ENCODE measurements around the gene GAS2L2.
A peak's percentile ranks its signal among the peaks of the same experiment; 100 is the strongest.

GAS2L2 gene

DNA sequence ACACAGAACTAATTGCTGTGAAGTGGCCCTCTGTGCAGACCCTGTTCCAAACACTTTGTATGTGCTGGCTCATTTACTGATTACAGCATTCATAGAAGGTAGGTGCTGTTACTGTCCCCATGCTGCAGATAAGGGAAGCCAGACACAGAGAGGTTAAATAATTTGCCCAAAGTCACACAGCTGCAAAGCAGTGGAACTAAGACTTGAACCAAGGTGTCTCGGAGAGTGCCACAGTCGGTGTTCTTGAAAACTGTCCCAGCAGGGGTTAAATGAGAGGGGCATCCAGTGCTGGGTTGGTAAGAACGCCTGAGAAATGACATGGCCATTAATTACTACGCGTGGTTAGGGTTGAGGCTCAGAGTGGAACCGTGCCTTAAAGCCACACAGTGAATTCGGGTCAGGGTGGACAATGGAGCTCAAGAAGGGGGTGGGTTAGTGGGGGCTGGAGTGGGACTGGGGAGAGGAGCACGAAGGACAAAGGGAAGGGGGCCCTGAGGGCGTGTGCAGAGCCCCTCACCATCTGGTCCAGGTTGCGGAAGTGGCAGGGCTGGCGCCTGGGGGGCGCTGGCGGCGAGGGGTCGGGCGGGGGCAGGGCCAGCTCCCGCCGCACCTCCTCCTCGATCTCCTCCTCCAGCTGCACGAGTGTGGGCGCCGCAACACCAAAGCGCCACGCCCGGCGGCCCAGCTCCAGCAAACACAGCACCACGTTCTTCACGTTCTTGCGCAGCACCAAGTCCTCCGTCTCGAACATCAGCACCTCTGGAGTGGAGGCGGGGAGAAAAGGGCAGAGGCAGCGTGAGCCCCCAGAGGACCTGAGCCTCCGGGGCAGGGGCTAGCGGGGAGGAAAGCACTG, 3.3 kb downstream of the GAS2L2 start:
- no peak for DNase-seq (ENCODE audit: low read depth in 1 of 2, low spot score in 1 of 2)
- no peak for TF ChIP-seq JUND (IDR thresholded peaks at IDR 0.05; ENCODE audit: low read depth)
- in situ Hi-C loops (cut with HindIII; ENCODE audit: low pct_unique_long_range_greater_than_20kb, low sequenced_read_pairs): loop anchor here (25.0 kb wide), 1 partner anchor 137 kb away; no protein-coding TSS in a partner anchor

- no peak for DNase-seq (ENCODE audit: low read depth in 1 of 2, low spot score in 1 of 2)
- in situ Hi-C loops (cut with HindIII; ENCODE audit: low pct_unique_long_range_greater_than_20kb, low sequenced_read_pairs): loop anchor here (25.0 kb wide), 1 partner anchor 137 kb away; no protein-coding TSS in a partner anchor
- TF ChIP-seq JUND (IDR thresholded peaks at IDR 0.05; ENCODE audit: low read depth): no peak
Observed at GRCh38 chr17:35748979-35749378, 4.1 kb downstream of the GAS2L2 start.

- peak in 1 of 2 experiments; percentile 54 for DNase-seq (ENCODE audit: low read depth in 1 of 2, low spot score in 1 of 2)
- in situ Hi-C loops (cut with HindIII; ENCODE audit: low pct_unique_long_range_greater_than_20kb, low sequenced_read_pairs): loop anchor here (25.0 kb wide), 1 partner anchor 136 kb away; no protein-coding TSS in a partner anchor
- no peak for TF ChIP-seq JUND (IDR thresholded peaks at IDR 0.05; ENCODE audit: low read depth)
Observed at GRCh38 chr17:35748341-35748841, 4.6 kb downstream of the GAS2L2 start.

- no peak for TF ChIP-seq JUND (IDR thresholded peaks at IDR 0.05; ENCODE audit: low read depth)
- in situ Hi-C loops (cut with HindIII; ENCODE audit: low pct_unique_long_range_greater_than_20kb, low sequenced_read_pairs): loop anchor here (25.0 kb wide), 1 partner anchor 135 kb away; no protein-coding TSS in a partner anchor
- peak; percentile 87 to 93 for DNase-seq (ENCODE audit: low read depth in 1 of 2, low spot score in 1 of 2)
Observed at GRCh38 chr17:35747540-35748017, 5.5 kb downstream of the GAS2L2 start.

DNA sequence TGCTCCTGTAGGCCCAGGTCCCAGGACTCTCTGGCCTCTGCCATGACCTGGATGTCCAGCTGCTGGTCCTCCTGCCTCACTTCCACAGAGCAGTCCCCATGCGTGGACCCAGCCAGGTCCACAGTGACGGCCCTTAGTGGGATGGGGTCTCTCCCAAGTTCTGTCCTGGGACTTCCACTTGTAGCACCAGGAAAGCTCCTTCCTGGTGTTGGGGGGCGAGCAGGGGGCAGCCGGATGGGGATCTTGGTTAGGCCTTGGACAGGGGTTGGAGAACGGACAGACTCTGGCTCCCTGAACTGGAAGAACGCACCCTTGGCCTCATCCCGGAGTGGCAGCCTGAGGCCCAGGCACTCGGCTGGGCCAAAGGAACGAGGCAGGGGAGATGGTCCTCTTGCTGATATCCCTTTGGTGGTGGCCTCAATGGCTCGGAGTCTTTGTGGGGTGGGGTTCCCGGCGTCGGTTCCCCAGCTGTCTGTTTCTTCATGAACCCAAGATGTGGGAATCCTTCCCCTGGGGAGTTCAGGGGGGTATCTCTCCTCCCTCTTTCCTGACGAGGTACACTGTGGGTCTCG, 7.2 kb downstream of the GAS2L2 start:
- in situ Hi-C loops (cut with HindIII; ENCODE audit: low pct_unique_long_range_greater_than_20kb, low sequenced_read_pairs): loop anchor here (25.0 kb wide), 1 partner anchor 134 kb away; no protein-coding TSS in a partner anchor
- no peak for DNase-seq (ENCODE audit: low read depth in 1 of 2, low spot score in 1 of 2)
- TF ChIP-seq JUND (IDR thresholded peaks at IDR 0.05; ENCODE audit: low read depth): no peak

- DNase-seq (ENCODE audit: low read depth in 1 of 2, low spot score in 1 of 2): no peak
- in situ Hi-C loops (cut with HindIII; ENCODE audit: low pct_unique_long_range_greater_than_20kb, low sequenced_read_pairs): loop anchor here (25.0 kb wide), 1 partner anchor 133 kb away; no protein-coding TSS in a partner anchor
- no peak for TF ChIP-seq JUND (IDR thresholded peaks at IDR 0.05; ENCODE audit: low read depth)
Observed at GRCh38 chr17:35745246-35745645, 7.8 kb downstream of the GAS2L2 start.

GRCh38 chr17:35744830-35745229, 8.2 kb downstream of the GAS2L2 start:
- in situ Hi-C loops (cut with HindIII; ENCODE audit: low pct_unique_long_range_greater_than_20kb, low sequenced_read_pairs): loop anchor here (25.0 kb wide), 1 partner anchor 133 kb away; no protein-coding TSS in a partner anchor
- TF ChIP-seq JUND (IDR thresholded peaks at IDR 0.05; ENCODE audit: low read depth): no peak
- DNase-seq (ENCODE audit: low read depth in 1 of 2, low spot score in 1 of 2): no peak

DNA sequence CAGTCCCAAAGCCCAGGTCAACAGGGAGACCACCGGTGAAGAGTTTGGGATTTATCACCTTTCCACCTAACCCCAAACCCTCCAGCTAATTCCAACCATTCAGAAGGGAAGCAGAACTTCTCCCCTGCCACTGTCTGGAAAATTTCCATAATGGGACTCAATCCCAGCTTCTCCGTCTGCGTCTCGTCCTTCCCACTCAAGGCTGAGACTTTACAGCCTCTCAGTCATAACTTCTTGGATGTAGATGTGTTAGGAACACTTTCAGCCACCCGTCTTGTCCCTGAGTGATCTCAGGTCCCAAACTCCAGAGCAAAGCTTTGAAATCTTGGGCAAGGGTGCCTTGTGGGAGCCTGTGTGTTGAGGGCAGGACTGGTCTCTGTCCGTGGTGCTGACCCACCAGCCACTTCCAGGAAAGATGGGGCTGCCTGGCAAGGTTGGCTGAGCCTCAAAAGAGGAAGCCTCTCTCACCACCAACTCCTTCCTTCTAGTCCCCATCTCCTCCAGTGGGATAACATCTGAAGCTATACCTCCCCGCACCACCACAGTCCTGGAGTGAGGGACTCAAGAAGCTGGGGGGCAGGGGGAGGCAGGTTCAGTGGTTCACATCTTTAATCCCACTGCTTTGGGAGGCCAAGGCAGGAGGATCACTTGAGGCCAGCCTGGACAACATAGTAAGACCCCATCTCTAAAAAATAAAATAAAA, 9.3 kb downstream of the GAS2L2 start:
- in situ Hi-C loops (cut with HindIII; ENCODE audit: low pct_unique_long_range_greater_than_20kb, low sequenced_read_pairs): loop anchor here (25.0 kb wide), 1 partner anchor 131 kb away; no protein-coding TSS in a partner anchor
- TF ChIP-seq JUND (IDR thresholded peaks at IDR 0.05; ENCODE audit: low read depth): no peak
- peak; percentile 79 to 92 for DNase-seq (ENCODE audit: low read depth in 1 of 2, low spot score in 1 of 2)

DNA sequence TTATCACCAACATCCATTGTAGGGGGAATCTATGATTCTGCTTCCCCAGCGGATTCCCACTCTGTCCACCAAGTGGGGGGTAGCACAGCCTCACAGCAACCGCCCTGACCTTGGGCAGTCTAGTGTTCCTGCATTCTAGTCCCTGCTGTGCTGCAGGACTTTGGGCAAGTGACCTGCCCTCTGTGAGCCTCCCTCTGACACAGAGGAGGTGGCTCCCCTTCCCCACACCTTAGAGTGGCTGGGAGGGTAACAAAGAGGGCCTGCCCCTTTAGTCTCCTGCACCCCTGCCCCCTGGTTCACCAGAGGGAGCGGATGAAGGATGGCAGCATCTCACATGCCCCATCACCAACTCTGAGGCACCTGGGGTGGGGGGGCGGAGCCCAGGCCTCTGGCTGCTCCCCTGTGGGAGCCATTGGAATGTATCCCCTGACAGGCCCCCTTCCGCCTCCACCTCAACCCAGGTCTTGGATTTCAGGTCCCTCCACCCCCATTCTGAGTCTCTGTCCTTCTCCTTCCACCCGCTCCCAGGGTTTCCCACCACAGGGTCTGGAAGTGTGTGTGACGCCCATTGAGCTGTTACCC, 10.1 kb downstream of the GAS2L2 start:
- TF ChIP-seq JUND (IDR thresholded peaks at IDR 0.05; ENCODE audit: low read depth): no peak
- in situ Hi-C loops (cut with HindIII; ENCODE audit: low pct_unique_long_range_greater_than_20kb, low sequenced_read_pairs): loop anchor here (25.0 kb wide), 1 partner anchor 131 kb away; no protein-coding TSS in a partner anchor
- no peak for DNase-seq (ENCODE audit: low read depth in 1 of 2, low spot score in 1 of 2)

DNA sequence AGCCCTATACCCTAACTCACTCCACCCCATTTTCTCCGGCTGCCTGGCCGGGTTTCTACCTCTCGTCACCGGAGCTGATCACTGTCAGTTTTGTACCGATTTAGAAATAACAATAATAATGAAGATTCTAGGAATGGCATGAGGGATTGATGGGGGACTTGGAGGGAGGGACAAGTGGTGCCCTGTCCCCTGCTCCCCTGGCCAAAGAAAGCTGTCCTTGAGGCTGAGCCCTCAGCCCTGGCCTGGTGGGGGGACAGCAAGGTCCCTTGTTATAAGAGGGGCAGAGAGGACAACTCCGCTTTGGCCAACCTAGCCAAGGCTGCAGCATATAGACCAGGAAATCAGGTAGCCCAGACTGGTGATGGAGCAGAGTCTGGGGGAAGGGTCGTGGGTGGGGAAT, 10.5 kb downstream of the GAS2L2 start:
- in situ Hi-C loops (cut with HindIII; ENCODE audit: low pct_unique_long_range_greater_than_20kb, low sequenced_read_pairs): loop anchor here (25.0 kb wide), 1 partner anchor 130 kb away; no protein-coding TSS in a partner anchor
- TF ChIP-seq JUND (IDR thresholded peaks at IDR 0.05; ENCODE audit: low read depth): no peak
- no peak for DNase-seq (ENCODE audit: low read depth in 1 of 2, low spot score in 1 of 2)

- TF ChIP-seq JUND (IDR thresholded peaks at IDR 0.05; ENCODE audit: low read depth): no peak
- in situ Hi-C loops (cut with HindIII; ENCODE audit: low pct_unique_long_range_greater_than_20kb, low sequenced_read_pairs): loop anchor here (25.0 kb wide), 1 partner anchor 129 kb away; no protein-coding TSS in a partner anchor
- DNase-seq (ENCODE audit: low read depth in 1 of 2, low spot score in 1 of 2): no peak
Observed at GRCh38 chr17:35740997-35741931, 11.8 kb downstream of the GAS2L2 start.
